Body of pancreas (tissue), 4 donors: ENCODE results near the gene ERC2. TPM values are rescaled to one million over a fixed set of nuclear protein-coding genes. Genes with fewer than 3 reads are reported as not detected.

ENCODE experiments used
- ATAC-seq: fragments of 150-250 bp; one replicate; pipeline ENCODE4 v1.9.1; 2016
- DNase-seq, 4 donors: peaks; one replicate each; pipeline ENCODE4 v3.0.0-alpha.2; 2019
- H3K27ac ChIP-seq, 4 donors: fragments of 200-600 bp; sonication (generic); 1 replicate in 3 of 4; 2 replicates in 1 of 4; pipeline versions ENCODE4 v1.5.1 to v1.6.1; 2016 to 2019; ENCODE audit warnings: mild to moderate bottlenecking in 1 of 4, mixed read lengths in 1 of 4, moderate library complexity in 1 of 4
- H3K27me3 ChIP-seq, 2 donors: fragments of 200-600 bp; sonication (generic); one replicate each; pipeline ENCODE4 v1.6.0; 2016; ENCODE audit warnings: mild to moderate bottlenecking in 1 of 2
- H3K36me3 ChIP-seq, 2 donors: fragments of 200-600 bp; sonication (generic); replicated peaks in 1 of 2; 2 replicates each; pipeline ENCODE4 v1.5.1; 2016; ENCODE audit warnings: low read depth in 2 of 2; ENCODE audit not compliant: insufficient read depth in 1 of 2
- H3K4me1 ChIP-seq: fragments of 200-600 bp; sonication (generic); one replicate; pipeline ENCODE4 v1.6.0; 2016
- H3K4me3 ChIP-seq, 2 donors: fragments of 200-600 bp; sonication (generic); 1 replicate in 1 of 2; 2 replicates in 1 of 2; pipeline ENCODE4 v1.5.1; 2016 to 2019
- H3K9me3 ChIP-seq, 3 donors: fragments of 200-600 bp; sonication (generic); 1 replicate in 2 of 3; 2 replicates in 1 of 3; pipeline ENCODE4 v1.5.1; 2016
- CTCF ChIP-seq, 7 experiments: fragments of 450-650 bp in 4 of 7; fragments of 200-600 bp in 3 of 7; sonication (generic) in 3 of 7; IDR thresholded peaks; one replicate each; pipeline ENCODE4 v1.5.1; 2016 to 2019; ENCODE audit warnings: antibody characterized with exemption in 7 of 7
- POLR2A ChIP-seq, 3 donors: fragments of 450-650 bp; IDR thresholded peaks; one replicate each; pipeline ENCODE4 v1.6.1; 2016; ENCODE audit warnings: antibody characterized with exemption in 3 of 3, mild to moderate bottlenecking in 2 of 3
- WGBS, 2 donors: methylation state at CpG; one replicate each; pipeline ENCODE4 v1.1.5; 2017; 5-methylcytosine and 5-hydroxymethylcytosine counted together
- intact Hi-C: fragments of 100-400 bp; cut with DNase I; formaldehyde crosslinking; loops from one replicate; pipeline ENCODE4 v1.15.1; 2023
- total RNA-seq, 2 donors: library from RNA; depleted of rRNA; stranded (reverse); fragments of >200 nt; gene quantifications; one replicate each; pipeline ENCODE4 v1.1.0, GENCODE V29; 2016

The ERC2 gene
- total RNA-seq, 2 donors from 2014 or later = 4.0 to 4.7 TPM

GRCh38 chr3:55804170-55805095 lies 663.8 kb downstream of the ERC2 start:
- no peaks in the 10 kb centered on the region for H3K36me3 ChIP-seq
- no peak overlapping the region for H3K27ac ChIP-seq
- no peak for TF ChIP-seq CTCF (IDR thresholded peaks at IDR 0.05)
- no peak overlapping the region for H3K4me3 ChIP-seq
- H3K27me3 ChIP-seq = no peaks in the 10 kb centered on the region
- no peak for ATAC-seq
- peak; percentile 14 to 47 (median 28) for DNase-seq
- intact Hi-C loops = no loop called here
- H3K9me3 ChIP-seq = no peaks in the 10 kb centered on the region
- peaks cover 7% of the 10 kb centered on the region for H3K4me1 ChIP-seq
- WGBS, 2 donors = 58 to 63% methylated on average over 7 of the region's 7 CpGs

- DNase-seq (no peak), ATAC-seq (no peak)
- intact Hi-C loops = no loop called here
- Histone ChIP-seq H3K27ac (no peak overlapping the region), H3K4me3 (no peak overlapping the region), H3K27me3 (no peaks in the 10 kb centered on the region), H3K9me3 (no peaks in the 10 kb centered on the region), H3K4me1 (peaks cover 7% of the 10 kb centered on the region), H3K36me3 (no peaks in the 10 kb centered on the region)
- TF ChIP-seq CTCF (IDR thresholded peaks at IDR 0.05) (no peak), POLR2A (IDR thresholded peaks at IDR 0.05) (no peak)
- 76 to 94% methylated on average over 4 of the region's 4 CpGs for WGBS, 2 donors
Observed at GRCh38 chr3:55802816-55803215, 665.5 kb downstream of the ERC2 start.

- DNase-seq (no peak), ATAC-seq (no peak)
- intact Hi-C loops = no loop called here
- 87 to 88% methylated on average over 2 of the region's 2 CpGs for WGBS, 2 donors
- Histone ChIP-seq H3K27me3 (no peaks in the 10 kb centered on the region), H3K27ac (no peak overlapping the region), H3K4me1 (peaks cover 7% of the 10 kb centered on the region), H3K36me3 (no peaks in the 10 kb centered on the region), H3K9me3 (no peaks in the 10 kb centered on the region), H3K4me3 (no peak overlapping the region)
- TF ChIP-seq POLR2A (IDR thresholded peaks at IDR 0.05) = no peak
- TF ChIP-seq CTCF (IDR thresholded peaks at IDR 0.05) = no peak
Observed at GRCh38 chr3:55801676-55802075, 666.6 kb downstream of the ERC2 start.

- intact Hi-C loops = no loop called here
- no peak for TF ChIP-seq CTCF (IDR thresholded peaks at IDR 0.05)
- no peak for TF ChIP-seq POLR2A (IDR thresholded peaks at IDR 0.05)
- Histone ChIP-seq H3K36me3 (no peaks in the 10 kb centered on the region), H3K27ac (no peak overlapping the region), H3K4me1 (peaks cover 12% of the 10 kb centered on the region), H3K27me3 (no peaks in the 10 kb centered on the region), H3K4me3 (no peak overlapping the region), H3K9me3 (no peaks in the 10 kb centered on the region)
- DNase-seq (no peak), ATAC-seq (no peak)
- WGBS, 2 donors = 70 to 88% methylated on average over 3 of the region's 3 CpGs
Observed at GRCh38 chr3:55801068-55801467, 667.2 kb downstream of the ERC2 start.

- ATAC-seq (no peak), DNase-seq (no peak)
- no peaks in the 10 kb centered on the region for H3K9me3 ChIP-seq
- TF ChIP-seq POLR2A (IDR thresholded peaks at IDR 0.05) (no peak), CTCF (IDR thresholded peaks at IDR 0.05) (no peak)
- WGBS, 2 donors = 89 to 98% methylated on average over 1 of the region's 1 CpG
- no peak overlapping the region for H3K4me3 ChIP-seq
- peaks cover 5% of the 10 kb centered on the region for H3K4me1 ChIP-seq
- H3K27me3 ChIP-seq = no peaks in the 10 kb centered on the region
- no peaks in the 10 kb centered on the region for H3K36me3 ChIP-seq
- intact Hi-C loops = no loop called here
- no peak overlapping the region for H3K27ac ChIP-seq
Observed at GRCh38 chr3:55797775-55798174, 670.5 kb downstream of the ERC2 start.
